GM19372 (cell line): ENCODE measurements around the gene KRT76.

Experiments
- ATAC-seq: cut with Tn5 transposase; IDR thresholded peaks from one replicate; pipeline ENCODE4 v1.9.1; 2021; ENCODE audit warnings: mild to moderate bottlenecking, low read depth, moderate library complexity; ENCODE audit not compliant: unreplicated experiment

The KRT76 gene

GRCh38 chr12:52787324-52788191, 10.4 kb upstream of the KRT76 start:
- ATAC-seq, result no peak

- no peak for ATAC-seq
These were observed 7.8 kb upstream of the KRT76 start for GRCh38 chr12:52784909-52785308.

GRCh38 chr12:52783563-52784316, 6.6 kb upstream of the KRT76 start:
- ATAC-seq, result no peak

DNA sequence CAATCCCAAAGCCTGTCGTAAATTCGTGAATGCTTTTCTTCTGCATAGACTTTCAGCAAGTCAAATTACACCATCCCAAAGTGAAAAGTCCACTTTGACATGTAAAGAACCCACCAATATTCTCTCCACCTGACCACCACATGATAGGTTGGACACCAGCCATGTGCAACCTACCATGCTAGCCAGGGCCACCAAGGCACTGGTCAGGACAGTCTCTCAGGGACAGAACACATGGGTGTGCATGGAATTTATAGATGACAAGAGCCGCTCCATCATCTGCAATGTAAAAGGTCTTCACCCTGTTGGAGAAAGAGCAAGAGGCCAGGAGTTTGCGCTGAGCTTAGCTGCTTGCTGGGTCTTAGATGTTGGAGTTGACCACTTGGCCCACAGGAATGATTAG, 5.4 kb upstream of the KRT76 start:
- no peak for ATAC-seq

- ATAC-seq, result no peak
These were observed 4.4 kb upstream of the KRT76 start for GRCh38 chr12:52781399-52782082.

- no peak for ATAC-seq
These were observed 2.8 kb upstream of the KRT76 start for GRCh38 chr12:52779914-52780313.

DNA sequence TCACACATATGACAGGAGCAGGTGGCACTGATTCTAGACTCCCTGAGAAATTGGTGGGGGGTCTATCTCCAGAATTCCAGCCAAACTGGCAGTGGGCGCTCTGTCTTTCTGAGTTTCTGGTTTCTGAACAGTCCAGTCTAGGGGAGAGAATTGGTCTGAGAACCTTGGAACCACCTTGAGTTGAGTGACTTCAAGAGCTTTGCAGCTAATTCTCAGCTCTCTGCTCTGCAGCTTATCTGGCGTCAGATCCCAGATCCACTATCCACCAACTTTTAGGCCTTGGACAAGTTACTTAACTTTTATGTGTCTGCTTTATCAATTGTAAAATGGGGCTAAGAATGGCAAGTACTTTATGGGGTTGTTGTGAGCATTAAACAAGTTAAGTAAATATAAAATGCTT, 1.7 kb upstream of the KRT76 start:
- ATAC-seq, result no peak

DNA sequence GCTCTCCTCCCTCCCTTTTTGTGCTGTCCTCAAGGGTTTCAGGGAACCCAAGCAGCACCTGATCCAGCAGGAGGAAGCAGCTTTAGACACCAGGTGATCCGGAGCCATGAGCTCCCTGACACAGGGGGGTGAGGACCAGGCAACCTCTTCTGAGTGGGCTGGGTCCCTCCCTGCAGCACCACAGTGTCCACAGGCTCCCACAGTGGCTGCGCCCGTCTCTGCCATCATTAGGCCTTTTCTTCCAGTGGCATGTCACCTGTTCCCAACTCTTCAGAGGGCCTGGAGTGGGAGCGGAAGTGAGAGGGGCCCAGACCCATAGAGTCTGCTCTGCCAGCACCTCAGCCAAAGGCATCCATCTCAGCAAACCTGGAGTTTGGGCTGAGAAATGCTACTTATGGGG, 421 bp upstream of the KRT76 start:
- no peak for ATAC-seq

DNA sequence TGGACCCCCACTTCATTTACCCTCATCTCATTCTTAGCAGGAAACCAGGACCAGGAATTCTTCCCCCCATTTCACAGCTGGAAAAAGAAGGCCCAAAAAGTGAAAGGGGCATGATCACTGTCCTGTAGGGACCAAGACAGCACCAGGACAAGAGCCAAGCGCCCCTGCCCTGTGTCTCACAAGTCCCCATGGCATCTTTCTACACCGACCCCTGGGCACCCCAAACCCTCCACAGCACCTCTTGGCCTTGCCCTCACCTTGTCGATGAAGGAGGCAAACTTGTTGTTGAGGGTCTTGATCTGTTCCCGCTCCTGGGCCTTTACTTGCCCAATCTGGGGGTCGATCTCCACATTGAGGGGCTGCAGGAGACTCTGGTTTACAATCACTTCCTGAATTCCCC, 710 bp downstream of the KRT76 start:
- ATAC-seq, result no peak

- ATAC-seq, result no peak
These were observed 2.4 kb downstream of the KRT76 start for GRCh38 chr12:52774629-52775250.

GRCh38 chr12:52772772-52773171, 4.4 kb downstream of the KRT76 start:
- ATAC-seq, result no peak

- no peak for ATAC-seq
These were observed 5.0 kb downstream of the KRT76 start for GRCh38 chr12:52772188-52772587.

GRCh38 chr12:52771505-52771904, 5.6 kb downstream of the KRT76 start:
- ATAC-seq, result no peak

- ATAC-seq, result no peak
These were observed 6.1 kb downstream of the KRT76 start for GRCh38 chr12:52771088-52771487.

GRCh38 chr12:52769946-52770345, 7.2 kb downstream of the KRT76 start:
- no peak for ATAC-seq

GRCh38 chr12:52769354-52769753, 7.8 kb downstream of the KRT76 start:
- no peak for ATAC-seq

DNA sequence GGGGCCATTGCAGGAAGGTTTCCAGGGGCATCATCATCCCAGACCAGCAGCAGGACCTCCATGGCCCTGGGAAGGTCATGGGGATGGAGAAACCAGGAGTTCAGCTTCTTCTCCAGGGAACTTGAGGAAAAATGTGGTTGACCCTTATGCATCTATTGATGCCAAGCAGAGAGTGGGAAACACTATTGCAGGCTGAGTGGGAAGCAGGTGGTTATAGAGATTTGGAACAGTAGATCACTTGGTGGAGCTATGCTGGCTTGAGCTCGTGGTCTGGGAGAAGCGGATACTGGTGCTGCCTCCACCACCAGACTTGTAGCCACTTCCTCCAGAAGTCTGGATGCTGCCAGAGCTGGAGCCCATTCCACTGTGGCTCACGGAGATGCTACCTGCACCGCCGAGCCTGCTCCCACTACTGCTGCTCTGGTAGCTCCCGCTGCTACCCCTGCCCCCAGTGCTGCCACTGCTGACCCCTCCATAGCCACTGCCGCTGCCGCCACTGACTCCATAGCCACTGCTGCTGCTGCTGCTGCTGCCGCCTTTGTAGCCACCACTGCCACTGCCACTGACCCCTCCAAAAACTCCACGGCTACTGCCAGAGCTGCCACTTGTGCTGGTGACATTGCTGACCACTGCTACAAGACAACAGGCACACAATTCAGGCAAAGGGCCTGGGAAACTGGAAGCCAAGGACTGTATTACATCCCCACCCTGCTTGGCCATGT, 8.5 kb downstream of the KRT76 start:
- ATAC-seq, result no peak

DNA sequence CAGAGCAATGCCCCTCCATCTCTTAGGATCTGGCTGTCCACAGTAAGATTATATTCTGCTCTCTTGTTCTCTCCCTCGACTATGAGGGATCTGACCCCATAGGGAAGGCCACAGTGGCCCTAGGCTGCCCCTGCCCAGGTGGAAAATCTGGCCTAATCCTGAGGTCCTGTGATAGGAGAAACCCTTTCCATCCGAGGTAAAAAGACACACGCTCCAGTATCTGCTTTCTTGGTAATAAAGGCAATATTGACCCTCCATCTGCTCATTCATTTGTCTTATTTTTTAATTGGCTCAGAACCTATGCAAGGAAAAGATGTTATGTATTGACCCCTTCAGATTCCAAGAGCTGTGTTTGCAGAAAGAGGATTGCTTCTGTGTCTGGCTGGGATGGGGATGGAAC, 9.7 kb downstream of the KRT76 start:
- ATAC-seq, result no peak

DNA sequence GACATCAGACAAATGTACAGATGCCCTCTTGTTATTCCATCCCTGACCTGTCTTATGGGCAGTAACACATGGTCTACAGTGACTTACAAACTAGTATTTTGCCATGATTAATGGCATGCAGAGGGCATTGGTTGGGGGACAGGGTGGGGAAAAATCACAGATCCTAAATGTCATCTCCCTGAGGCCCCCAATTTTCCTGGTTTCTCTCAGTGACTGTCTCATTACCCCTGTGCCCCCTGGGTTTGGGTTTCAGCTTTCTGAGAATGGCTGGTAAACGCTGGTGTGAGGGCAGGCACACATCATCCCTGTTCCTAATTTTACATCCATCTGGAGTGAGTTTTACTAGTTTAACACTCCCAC, 10.1 kb downstream of the KRT76 start:
- ATAC-seq, result no peak

DNA sequence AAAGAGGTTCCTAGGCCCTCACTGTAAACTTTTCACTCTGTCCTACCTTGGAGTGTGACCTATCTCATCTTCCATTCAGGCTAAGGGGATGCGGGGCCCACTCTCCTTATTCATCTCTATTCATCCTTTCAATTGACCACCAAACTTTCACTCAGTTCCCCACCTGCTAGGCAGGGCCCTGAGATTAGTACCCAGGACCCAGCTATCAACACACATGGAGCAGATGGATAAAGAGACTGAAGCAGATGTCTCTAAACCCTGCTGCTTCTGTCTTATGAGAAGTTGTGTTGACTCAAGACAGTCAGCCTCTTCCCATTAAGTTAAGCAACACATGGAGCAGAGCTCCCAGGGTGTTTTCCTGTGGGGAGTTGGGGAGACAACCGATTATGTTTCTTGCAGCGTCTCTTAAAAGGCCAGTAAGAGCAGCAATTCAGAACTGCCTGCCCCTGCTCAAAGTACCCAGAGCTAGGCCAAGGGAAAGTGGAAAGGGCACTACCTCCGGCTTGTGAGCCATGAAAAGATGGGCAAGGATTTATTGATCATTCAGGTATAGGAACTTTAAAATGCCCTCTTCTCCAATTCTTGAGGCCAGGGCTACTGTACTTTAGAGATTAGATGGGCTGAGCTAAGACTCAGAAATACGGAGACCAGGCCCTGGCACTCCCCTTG, 10.7 kb downstream of the KRT76 start:
- no peak for ATAC-seq
